Kidney tubule cell (primary cell): ENCODE results near the gene ADAMTS14.

ENCODE experiments used
- DNase-seq: peaks from one replicate; pipeline ENCODE4 v3.0.0-alpha.2; 2018; ENCODE audit warnings: low spot score

The ADAMTS14 gene

DNA sequence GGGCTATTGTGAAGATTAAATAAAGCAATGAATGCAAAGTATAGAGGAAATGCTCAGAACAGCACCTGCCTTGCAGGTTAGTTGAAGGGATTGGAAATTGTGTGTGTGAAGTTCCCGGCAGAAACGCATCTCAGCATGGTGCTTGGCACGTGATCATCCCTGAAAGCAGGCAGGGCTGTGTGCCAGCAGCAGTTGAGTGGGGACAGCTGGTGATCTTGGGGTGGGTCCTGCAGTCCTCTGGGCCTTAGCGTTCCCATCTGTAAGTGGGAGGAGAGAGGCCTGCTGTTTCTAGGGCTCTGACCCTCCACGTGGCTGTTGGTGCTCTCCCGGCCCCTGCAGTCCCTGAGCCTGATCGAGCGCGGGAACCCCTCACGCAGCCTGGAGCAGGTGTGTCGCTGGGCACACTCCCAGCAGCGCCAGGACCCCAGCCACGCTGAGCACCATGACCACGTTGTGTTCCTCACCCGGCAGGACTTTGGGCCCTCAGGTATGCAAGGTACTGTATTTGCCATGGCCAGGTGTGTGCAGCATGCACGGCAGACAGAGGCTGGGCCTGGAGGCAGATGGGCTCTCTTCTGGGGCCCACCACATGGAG lies 57.6 kb downstream of the ADAMTS14 start:
- DNase-seq: no peak

DNA sequence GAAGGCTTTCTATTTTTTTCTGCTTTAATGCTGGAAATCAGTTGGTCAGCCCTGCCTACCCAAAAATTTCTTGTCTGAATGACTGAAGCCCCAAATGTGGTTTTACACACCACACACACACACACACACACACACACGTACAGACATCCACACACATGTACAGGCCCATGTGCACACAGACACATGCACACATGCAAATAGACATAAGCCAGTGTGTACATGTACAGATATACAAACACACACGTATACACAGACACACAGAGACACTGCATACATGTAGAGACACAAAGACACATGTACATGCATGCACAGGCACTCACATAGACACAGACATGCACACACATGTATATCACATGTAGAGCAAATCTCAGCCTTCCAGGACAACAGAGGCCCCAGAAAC lies 58.6 kb downstream of the ADAMTS14 start:
- DNase-seq: no peak

DNA sequence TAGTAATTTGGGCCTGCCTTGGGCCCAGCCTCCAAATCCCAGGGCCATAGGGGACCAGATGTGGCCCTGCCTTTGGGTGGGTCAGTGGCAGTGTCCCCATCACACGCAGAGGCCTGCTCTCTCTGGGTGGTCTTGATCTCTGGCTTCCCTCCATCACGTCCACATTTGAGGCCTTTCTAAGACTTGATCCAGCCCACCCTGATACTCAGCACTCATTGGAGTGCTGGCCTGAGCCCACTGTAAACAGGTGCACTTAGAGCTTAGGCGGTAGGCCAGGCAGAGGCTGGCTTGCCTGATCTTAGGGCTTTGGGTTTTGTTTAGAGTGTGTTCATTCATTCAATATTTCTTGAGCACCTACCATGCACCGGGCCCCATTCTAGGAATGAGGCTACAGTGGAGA lies 60.3 kb downstream of the ADAMTS14 start:
- no peak for DNase-seq

DNA sequence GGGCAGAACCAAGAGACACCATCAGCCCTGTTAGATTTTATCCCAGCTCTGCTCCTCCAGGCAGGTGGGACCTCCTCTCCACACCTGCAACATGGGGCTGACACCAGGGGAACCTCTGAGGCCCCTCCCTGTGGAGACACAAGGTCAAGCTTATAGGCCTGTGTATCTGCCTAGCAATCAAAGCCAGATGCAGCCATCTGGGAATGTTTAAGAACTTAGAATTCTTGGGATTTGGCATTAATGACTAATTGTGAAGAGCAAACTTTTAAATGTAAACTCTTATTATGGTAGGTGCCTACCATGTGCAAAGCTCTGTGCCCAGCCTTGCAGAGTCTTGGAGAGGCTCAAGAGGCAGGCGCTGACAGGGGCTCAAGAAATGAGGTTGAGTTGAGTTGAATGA lies 60.7 kb downstream of the ADAMTS14 start:
- DNase-seq: no peak

DNA sequence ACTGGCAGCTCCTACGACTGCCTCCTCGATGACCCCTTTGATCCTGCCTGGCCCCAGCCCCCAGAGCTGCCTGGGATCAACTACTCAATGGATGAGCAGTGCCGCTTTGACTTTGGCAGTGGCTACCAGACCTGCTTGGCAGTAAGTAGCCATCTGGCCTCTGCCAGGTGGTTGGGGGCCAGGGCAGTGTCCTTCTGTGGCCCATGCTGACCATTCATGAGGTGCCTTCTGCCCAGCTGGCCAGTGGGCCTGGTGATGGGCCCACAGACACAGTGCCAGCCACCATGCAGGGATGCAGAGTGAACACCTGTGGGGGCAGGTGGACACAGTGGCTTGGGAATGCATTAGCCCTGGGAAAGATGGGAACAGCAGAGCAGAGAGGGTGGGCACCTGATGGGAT lies 62.9 kb downstream of the ADAMTS14 start:
- DNase-seq: no peak

DNA sequence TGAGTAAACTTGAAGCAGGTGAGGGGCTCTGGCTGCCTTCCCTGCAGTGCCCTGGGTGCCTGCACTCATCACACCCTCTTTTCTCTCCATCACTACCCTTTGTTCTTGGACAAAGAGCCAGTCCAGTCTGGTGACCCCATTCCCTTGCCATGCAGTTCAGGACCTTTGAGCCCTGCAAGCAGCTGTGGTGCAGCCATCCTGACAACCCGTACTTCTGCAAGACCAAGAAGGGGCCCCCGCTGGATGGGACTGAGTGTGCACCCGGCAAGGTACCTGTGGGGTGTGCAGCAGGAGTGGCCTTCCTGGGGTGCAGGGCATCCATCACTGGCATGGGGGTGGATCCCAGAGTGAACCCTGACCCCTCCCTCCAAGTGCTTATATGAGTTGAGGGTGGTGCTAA lies 64.2 kb downstream of the ADAMTS14 start:
- DNase-seq: no peak

DNA sequence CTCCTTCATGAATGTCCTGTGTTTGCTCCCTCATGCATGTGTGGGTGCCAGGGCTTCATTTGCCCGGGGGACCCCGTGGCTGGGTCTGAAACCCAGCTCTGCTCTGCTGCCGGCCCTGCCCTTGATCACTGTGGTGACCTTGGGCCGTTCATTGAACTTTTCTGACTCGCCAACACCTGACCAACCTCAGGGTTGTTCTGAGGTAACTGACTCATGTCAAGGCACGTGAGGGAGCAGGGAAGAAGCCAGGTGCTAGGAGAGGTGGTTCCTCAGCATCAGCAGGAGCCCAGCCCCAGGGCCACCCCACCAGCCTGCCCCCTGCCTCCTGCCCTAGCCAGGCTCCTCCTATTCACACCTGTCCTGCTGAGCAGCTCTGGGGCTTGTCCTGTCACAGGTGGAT lies 64.9 kb downstream of the ADAMTS14 start:
- DNase-seq: peak; percentile 14

DNA sequence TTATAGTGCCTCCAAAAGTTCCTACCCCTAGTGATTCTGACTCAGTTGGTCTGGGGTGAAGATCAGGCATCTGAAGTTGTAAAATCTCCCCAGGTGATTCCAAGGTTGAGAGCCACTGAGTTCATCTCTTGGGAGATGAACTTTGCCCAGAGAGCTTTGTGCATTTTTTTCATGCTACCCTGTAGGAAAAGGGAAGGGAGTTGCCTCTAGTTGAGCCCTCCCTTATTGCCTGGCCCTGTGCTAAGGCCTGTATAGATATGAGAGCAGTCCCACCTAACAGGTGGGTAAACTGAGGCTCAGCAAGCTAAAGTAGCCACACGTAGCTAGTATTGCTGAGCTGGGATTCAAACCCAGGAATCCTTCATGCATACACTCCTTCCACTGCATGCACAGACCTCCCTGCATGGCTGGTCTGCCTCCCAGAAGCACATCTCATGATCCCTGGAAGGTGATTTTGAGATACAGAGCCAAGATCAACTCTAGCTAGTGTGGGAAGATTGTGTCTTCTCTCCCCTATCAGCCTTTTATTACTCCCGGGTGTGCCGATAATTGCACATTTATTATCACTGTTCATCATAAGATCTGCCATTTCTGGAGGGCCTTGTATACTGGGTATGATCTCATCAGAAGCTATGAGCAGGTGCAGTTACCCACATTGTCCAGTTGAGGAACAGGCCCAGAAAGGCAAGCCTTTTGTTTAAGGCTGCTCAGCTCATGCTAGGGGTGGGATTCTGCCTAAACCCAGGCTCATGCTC lies 65.9 kb downstream of the ADAMTS14 start:
- DNase-seq: no peak

DNA sequence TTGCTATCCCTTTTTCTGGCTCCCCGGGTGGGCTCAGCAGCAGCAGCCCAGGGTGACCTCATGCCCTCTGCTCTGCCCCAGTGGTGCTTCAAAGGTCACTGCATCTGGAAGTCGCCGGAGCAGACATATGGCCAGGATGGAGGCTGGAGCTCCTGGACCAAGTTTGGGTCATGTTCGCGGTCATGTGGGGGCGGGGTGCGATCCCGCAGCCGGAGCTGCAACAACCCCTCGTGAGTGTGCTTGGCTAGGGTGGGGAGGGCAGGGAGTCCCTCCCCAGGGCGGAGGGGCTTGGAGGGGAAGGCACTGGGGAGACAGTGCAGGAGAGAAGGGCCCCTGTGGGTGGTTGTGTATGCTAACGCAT lies 66.4 kb downstream of the ADAMTS14 start:
- DNase-seq: no peak

DNA sequence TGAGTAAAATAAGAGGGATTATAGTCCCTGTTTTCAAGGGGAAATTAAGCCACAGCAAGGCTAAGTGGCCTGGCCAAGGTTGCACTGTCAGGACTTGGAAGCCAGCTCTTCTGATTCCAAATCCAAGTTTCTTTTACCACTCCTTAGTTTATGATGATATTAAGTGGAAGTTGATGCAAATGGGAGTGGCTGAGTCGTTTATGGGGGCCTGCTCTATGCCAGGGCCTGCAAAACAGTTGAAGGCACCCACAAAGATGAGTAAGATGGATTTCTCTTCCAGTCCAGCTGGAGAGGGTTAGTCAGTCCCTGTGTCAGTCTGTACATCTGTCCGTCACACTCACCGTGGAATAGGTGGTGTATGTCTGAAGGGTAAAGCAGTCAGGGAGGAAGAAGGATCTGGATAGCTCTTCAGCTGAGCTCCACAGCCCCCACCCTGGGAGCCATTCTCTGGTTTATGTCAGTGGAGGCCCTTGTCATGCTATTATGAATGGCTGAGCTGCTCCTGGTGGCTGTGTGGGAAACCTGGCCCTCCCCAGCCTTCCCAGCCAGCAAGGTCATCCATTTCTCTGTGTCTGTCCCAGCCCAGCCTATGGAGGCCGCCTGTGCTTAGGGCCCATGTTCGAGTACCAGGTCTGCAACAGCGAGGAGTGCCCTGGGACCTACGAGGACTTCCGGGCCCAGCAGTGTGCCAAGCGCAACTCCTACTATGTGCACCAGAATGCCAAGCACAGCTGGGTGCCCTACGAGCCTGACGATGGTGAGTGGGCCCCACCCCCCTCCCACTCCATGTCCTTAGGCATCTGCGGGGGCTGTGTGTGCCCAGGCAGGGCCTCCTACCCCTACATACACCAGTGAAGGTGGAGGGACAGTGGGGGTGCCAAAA lies 68.3 kb downstream of the ADAMTS14 start:
- no peak for DNase-seq

DNA sequence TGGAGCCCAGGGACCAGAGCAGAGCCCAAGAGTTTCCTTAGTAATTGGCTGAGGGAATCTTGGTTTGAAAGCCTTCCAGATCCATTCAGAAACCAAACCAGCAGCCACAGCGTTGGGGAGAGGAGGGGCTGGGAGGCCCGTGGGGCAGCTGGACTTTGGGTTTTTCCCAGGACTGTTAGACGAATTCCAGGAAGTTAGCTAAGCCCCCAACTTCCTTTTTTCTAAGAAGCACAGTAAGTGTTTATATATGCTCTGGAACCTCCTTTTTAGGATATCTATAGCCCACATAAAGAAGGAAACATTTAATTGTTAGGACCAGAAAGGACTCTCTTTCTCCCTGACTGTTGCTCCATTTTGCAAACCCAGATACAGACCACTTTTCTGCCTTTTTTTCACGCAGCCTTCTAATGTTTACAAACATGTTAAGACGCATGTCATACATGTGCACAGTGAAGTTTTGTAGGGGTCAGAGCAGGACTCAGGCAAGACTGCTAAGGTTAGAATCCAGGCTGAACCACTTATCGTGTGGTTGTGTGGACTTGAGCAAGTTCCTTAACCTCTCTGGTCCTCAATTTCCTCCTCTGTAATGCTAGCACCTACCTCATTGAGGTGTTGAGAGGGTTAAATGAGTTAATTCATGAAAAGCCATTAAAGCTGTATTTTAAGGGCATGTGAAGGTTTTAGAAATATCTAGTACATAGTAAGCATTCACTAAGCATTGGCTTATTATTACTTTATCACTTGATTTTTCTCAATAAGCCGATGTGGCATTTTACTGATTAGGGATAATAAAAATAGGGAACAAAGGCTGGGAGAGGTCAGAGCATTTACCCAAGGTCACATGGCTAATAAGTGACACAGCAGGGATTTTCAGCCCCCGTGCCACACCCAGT lies 70.5 kb downstream of the ADAMTS14 start:
- peak; percentile 25 for DNase-seq

DNA sequence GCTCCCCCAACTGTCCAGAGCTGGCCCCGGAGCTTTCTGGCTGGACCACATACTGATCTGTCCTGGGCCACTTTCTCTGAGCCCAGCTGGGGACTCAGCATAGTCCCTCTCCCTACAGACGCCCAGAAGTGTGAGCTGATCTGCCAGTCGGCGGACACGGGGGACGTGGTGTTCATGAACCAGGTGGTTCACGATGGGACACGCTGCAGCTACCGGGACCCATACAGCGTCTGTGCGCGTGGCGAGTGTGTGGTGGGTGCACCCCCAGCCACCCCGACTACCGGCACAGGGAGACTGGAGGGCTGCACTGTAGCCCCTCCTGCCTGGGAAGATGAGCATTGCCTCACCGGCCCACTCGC lies 71.1 kb downstream of the ADAMTS14 start:
- no peak for DNase-seq

DNA sequence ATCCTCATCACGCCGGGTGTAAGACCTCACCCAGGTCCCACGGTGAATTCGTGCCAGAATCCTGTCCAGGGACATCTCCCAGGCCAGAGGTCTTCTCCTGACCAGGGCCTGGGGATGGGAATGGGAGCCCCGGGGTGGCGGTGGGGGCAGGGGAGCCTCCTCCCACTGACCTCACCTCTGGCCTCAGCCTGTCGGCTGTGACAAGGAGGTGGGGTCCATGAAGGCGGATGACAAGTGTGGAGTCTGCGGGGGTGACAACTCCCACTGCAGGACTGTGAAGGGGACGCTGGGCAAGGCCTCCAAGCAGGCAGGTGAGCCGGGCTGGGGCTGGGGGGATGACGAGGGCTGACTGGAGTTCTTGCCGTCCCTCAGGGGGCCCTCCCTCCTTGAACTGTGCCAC lies 71.6 kb downstream of the ADAMTS14 start:
- DNase-seq: no peak

DNA sequence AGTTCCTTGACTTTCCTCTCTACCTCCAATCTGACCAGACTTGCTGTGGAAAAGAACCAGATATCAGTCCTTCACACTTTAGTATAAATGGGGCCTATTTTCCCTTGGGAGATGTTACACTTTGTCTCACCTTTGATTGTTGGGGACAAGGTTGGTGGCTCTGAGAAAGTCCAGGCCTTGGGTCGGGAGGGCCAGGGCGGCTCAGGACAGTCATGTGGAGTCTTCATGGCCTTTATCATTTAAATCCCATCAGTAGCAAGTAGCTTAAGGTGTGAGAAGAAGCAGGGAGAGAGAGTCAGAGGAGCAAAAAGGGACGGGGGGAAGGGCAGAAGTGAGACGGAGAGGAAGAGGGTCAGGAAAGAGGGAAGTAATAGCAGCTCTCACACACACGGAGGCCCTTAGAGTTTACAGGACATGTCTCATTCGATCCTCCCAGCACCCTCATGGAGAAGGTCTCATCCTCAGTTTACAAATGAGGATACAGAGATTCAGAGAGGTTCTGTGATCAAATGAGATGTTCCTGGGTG lies 72.4 kb downstream of the ADAMTS14 start:
- no peak for DNase-seq

DNA sequence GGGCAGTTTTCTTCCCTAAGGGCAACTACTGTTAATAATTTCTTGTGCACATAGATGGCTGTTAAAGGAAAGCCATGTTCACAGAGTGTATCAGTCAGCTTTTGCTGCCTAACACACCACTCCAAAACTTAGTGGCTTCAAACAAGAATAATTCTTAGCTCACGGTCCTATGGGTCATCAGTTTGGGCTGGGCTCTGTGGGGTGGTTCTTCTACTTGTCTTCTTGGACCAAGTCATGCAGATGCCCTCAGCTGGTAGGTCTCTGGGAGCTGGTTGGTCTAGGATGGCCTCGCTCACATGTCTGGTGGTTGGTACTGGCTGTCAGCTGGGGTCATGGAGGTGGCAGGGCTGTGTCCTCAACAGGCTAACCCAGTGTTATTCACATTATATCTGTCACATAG lies 73.2 kb downstream of the ADAMTS14 start:
- no peak for DNase-seq

DNA sequence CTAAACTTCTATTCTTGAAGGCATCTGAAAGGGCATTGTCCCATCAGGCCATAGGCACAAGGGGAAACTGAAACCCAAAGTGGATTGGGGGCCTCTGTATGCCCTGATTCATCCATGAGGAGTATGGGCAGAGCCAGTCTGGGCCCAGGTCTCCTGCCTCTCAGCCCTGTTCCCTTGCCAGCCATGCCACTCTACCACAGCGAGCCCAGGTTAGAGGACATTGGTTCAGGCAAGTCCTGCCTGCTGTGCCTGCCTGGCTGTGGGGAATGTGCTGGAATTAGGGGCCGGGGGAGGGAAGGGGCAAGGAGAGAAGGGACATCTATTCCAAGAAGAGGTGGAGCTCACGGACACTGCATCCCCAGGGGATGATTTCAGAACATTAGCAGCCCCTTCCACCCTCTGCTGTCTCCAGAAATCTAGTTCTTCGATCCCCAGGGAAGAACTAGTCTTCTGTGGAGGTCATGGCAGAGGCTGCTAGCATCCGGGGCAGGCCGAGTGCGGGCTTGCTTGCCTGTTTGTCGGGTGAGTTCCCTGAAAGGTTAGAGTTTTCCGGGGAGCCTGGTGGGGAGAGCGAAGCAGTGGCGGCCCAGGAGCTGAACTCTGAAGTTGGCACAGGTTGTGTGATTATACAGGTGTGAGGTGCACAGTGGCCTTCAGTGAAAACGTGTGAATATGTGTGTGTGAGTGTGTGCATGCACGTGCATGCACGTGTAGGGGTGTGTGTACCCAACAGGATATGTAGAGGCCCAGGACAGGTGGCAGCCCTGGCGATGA lies 75.1 kb downstream of the ADAMTS14 start:
- no peak for DNase-seq

DNA sequence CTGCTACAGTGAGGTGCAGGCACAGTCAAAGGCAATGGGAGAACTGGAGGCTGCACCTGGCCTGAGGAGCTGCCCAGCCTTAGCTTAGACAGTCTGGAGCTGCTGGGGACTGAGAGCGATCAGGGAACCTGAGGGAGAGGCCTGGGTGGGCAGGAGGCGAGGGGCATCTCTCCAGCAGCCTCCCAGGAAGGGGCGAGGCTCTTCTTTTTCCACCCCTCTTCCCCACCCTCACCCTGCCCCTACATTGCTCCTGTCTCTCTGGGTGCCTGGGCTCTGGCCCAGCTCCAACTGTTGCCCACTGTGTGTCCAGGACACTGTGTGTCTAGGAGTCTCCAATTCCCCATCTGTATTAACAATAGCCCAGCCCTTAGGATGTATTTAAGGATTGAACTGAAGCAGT lies 76.0 kb downstream of the ADAMTS14 start:
- no peak for DNase-seq

DNA sequence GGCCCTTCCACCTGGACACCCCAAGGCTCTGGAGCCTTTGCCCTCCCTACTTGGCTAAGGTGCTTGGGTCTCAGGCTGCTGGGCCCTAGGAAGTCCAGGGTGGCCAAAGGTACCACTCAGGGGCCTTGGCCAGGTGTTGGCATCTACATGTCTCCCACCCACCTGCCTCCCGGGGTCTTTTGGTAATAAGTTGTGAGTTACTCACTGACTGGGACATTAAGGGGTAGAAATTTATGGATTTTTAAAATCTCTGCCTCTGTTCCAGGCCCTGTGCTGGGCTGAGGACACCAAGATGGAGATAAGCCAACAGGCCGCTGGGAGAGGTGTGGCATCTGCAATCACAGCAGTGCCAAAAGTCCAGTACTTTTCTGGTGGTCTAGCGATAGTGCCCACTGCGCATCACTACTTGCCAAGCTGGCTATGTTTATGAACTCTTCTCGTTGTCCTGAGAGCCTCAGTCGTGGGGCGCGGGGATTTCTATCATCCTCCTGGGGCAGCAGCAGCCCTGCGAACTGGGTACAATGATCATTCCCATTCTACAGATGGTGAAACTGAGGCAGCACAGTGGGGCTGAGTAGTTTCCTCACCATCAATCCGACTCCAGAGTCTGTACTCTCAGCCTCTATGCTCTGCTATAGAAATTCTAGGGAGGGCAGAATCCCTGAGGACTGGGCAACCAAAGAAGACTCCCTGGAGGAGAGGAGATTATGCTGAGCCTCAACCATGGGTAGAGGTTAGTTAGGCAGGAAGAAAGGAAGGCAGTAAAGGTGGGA lies 76.7 kb downstream of the ADAMTS14 start:
- DNase-seq: no peak

DNA sequence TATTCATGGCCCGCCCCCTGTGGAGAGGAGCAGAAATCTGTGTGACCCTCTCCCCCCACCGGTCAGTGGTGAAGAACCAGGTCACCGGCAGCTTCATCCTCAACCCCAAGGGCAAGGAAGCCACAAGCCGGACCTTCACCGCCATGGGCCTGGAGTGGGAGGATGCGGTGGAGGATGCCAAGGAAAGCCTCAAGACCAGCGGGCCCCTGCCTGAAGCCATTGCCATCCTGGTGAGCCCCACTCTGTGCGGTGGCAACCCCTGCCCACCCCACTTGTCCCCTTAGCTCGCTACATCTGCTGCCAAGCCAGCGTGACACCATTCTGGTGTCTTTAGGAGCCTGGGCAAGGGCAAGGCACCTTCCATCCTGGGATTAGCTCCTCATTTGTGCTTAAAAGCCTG lies 77.5 kb downstream of the ADAMTS14 start:
- DNase-seq: no peak

DNA sequence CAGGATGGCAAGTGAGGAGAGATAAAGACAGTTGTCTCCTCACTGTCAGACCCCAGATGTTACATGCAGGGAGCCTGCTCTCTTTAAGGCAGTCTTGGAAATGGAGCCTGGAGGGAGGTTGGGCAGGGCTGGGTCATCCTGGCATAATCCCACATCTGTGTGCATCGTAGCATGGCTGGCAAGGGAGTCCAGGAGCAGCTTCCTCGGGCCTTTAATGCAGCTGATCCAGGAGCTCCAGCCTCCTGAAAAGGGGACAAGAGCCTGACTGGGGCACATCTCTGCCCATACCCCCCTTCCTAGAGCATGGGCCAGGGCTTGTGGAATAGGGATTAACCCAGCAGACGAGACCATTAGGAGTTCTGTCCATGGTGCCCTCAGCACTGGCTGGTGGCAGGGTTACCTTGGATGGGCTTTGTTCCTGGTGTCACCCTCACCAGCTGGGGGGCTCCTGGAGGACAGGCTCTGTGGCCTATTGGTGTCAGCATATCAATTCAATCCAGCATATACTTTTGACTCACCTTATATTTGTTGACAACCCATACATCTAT lies 77.9 kb downstream of the ADAMTS14 start:
- DNase-seq: no peak
